GM18508 (cell line): ENCODE results near the gene HAT1.

Experiments
- ATAC-seq: cut with Tn5 transposase; IDR thresholded peaks from one replicate; pipeline ENCODE4 v1.9.1; 2021; ENCODE audit warnings: moderate number of reproducible peaks; ENCODE audit not compliant: insufficient read depth, unreplicated experiment

The HAT1 gene

DNA sequence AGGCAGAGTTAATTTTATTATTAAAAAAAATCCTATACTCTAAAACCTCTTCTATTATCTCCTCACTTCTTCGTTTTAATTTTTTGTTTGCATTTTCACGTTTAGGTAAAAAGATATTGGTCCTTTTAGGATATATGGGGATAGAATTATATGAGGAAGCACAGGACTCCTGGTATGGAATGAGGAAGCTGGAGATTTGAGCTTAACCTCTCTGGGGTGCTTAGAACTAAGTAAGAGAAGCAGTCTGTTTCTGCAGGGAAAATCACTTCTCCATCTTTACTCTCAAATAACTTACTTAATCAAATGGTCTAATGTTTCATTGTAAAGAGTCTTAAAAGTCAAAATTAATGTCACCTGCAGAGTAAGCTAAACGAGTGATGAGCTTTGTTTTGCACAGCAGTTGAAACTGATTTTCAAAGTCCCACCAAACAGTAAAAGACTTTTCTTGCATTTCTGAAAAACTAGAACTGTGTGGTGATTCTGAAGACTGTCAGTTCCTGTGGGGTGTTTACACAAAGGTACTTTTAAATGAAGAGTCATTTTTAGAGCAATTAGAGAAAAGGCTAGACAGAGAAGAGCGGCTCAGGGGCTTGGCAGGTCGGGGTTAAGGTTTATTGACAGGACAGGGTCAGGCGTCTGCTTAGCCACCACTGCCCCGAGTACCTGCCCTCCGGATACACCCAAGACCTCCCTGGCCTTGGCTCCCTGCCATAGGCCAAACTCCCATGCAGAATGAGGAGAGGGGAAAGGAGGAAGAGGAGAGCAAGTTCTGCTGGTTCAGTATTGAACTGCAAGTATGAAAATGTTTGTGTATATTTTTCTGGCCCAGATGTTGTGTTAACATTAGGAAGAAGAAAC, 99.0 kb downstream of the HAT1 start:
- no peak for ATAC-seq

DNA sequence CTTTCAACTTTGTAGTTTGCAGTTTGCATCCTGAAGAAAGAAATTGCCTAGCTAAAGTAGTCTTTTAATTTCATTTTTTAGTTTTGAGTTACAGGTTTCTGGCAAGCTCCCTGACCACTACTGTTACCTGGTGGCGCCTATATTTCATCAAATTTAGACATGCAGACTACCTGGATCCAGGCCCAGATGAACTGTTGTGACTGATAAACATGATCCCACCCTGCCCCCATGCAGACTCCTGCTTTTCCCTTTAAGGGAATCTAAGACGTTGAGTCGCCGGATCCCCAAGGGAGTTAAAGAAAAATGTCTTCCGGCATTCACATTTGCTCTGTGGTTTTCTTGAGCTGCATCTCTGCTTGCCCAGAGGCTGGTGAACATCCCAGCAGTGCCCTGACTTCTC, 99.7 kb downstream of the HAT1 start:
- ATAC-seq, result no peak

DNA sequence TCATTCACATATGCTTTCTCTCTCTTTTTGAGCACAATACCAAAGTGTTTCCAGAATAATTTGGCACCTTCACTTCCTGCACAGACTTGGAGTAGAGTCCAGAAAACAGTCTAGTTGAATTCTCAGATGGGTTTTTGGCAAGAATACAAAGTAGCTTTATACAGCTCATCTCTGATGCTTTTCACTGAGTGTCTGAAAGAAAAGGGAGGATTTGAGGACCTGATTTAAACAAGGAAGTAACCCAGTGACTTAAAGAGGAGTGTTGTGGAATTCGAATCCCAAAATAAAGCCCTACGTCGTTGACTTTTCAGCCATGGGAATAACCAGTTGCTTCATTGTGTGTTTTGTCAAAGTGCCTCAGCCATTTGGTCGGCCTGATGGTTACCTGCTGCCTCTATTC, 109.3 kb downstream of the HAT1 start:
- no peak for ATAC-seq
